ENCODE data around the gene CEP41.

GRCh38 chr7:130397051-130397757 is 43.6 kb downstream of the CEP41 start:
- no peak for TF ChIP-seq CTCF (IDR thresholded peaks at IDR 0.05)
- TF ChIP-seq POLR2A (IDR thresholded peaks at IDR 0.05), result no peak

Data from lower leg skin (tissue), 3 donors.